Measurements from ENCODE around the gene CEP41.
"Not testable (repeated sequence)": the region's sequence is repeated elsewhere in the genome, so short reads cannot be mapped to it uniquely, and the experiment has no call there.

The CEP41 gene

DNA sequence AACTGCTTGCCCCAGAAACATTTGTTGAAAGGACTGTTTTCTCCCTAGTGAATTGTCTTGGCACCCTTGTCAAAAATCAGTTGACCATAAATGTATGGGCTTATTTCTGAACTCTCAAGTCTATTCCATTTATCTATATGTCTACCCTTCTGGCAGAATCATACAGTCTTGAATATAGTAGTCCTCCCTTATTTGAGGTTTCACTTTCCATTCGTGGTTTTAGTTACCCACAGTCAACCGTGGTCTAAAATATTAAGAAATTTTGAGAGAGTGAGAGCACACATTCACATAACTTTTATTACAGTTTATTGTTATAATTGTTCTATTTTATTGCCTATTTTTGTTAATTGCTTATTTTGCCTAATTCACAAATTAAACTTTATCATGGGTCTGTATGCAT is 17.4 kb upstream of the CEP41 start:
- DNase-seq = peak in 1 of 2 donors; percentile 35

DNA sequence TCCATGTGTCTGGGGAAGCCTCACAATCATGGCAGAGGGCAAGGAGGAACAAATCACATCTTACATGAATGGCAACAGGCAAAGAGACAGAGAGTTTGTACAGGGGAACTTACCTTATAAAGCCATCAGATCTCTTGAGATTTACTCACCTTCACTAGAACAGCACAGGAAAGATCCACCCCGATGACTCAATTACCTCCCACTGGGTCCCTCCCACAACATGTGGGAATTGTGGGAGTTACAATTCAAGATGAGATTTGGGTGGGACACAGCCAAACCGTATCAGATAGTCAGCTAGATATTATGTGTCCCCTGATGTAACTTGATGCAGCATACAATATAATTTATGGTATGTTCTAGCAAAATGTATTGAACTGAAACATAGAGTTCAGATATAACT is 14.1 kb upstream of the CEP41 start:
- DNase-seq = no peak

DNA sequence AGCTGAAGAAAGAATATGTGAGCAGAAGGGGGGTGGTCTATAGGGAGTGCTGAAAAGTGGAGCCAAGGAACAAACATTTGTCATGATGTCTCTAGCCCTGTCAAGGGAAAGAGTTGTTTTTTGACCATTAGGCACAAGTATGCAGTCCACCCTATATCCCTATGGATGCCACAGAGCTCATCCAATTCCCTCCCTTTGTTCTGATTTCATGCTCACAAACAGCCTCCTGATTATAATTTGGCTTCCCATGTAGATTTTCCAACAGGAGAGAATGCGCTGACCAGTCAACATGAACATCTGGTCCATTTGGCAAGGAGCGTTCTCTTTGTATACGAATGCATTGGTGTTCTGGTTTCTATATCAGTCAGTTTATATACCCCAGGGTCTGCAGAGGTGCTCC is 12.1 kb upstream of the CEP41 start:
- DNase-seq = no peak

DNA sequence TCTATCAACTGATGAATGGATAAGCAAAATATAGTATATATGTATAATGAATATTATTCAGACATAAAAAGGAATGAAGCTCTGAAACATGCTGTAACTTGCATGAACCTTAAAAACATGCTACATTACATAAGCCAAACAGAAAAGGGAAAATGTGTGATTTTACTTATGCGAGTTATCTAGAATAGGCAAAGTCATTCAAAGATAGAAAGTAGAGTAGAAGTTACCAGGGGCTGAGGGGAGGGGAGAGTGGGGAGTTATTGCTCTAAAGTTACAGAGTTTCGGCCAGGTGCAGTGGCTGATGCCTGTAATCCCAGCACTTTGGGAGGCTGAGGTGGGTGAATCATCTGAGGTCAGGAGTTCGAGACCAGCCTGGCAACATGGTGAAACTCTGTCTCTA is 10.5 kb upstream of the CEP41 start:
- not testable (repeated sequence) for DNase-seq

DNA sequence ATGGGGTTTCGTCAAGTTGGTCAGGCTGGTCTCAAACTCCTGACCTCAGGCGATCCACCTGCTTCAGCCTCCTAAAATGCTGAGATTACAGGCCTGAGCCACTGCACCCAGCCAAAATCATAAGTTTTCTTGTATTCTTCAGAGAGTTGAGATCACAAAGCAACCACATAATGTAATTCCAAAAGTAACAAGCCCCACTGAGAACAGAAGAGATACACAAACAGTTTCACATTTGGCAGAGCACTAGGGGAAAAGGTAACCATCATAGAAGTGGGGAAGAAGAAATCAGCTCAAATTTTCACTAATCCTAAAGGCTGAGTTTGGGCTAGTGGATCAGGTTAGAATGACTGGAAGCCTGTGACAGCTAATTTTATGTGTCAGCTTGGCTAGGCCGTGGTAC is 5.4 kb upstream of the CEP41 start:
- no peak for DNase-seq

DNA sequence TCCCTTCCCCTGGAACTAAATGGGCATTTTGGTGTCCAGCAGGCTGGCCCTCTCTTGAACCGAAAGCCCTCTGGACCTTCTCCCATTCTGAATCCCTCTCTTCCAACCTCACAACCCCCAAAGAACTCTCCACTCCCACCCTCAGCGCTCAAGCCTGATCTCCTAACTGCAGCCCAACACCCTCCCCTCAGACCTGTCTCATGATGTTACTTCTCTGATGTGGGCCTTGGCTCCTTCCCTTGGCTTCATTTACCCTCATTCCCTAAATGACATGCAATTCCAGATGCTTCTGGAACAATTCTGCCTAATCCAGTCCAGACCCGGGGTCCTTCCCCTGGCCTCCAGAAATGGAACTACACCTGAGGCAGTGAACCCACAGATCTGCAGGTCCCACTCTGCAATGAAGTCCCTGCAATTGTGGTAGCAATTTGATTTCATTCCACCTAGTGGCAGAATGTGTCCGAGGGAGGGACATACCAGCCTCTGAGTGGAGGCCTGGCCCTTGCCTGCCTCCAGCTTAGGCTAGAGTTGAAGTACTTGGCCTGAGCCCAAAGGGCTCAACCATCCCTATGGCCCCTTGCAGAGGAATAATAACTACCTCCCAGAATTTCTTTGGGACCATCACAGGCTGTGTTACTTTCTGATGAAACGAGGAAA is 4.1 kb upstream of the CEP41 start:
- DNase-seq = no peak

DNA sequence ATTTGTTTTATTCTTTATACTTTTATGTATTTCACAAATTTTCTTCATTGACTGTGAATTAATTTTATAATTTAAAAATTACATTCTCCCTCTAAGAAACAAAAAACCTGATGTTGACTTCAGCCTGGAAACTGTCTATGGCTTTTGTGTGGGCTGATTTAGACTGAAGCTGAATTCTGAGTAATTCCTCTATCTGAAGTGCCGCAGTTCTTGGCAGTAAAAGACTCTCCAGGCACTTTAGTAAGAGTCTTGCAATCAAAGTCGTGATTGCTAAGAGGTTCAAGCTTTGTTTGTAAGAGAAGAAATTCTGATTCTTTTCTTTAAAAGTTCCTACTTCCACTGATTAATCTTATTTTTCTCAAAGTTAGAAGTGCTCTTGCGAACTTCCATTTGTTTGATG is 3.4 kb upstream of the CEP41 start:
- no peak for DNase-seq

DNA sequence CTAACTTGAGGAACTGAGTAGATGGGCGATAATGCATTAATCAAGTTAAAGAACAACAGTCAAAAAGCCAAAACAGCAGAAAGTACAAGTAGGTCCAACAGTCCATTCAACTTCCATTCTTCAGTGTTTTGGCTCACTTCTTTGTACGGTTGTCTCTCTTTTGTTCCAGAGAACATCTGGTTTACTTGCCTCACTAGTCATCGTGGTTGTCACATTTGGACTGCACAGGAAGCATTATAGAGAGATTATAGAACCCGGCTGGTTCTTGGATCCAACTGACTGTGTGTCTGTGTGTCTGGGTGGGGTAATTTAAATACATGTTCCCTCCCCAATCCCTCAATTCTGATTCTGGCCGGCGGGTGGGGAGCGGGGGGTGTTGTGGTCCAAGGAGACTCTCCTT is 1.8 kb upstream of the CEP41 start:
- no peak for DNase-seq

DNA sequence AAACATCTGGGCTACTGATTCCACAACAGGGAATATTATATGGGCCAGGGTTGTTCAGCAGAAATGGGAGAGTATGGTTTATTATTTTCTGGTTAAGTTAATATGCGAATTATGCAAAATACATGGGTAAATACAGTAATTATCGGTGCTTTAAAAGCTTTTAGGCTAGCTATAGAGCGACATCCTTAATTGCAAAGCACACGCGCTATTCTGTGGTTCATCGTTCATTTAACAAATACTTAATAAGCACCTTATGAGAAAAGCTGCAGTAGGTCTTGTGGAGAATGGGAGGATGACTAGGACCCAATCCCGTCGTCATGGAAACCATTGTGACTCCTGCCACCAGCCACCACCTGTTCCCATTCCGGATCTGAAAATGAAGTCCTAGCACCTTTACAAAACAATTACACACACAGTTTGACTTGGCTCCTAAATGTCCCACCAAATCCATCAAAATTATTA is 623 bp upstream of the CEP41 start:
- DNase-seq = no peak

DNA sequence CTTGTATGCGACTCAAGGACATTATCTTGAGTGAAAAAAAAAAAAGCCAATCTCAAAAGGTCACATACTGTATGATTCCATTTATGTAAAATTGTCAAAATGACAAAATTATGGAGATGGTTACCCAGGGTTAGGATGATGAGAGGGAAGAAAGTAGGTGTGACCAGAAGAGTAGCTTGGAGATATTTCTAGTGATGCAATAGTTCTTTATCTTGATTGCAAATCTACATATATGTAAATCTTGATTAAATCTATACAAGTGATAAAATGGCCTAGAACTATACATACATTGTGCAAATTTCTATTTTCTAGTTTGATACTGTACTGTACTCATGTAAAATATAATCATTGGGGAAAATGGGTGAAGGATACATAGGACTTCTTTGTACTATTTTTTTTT is 4.6 kb downstream of the CEP41 start:
- DNase-seq = no peak

DNA sequence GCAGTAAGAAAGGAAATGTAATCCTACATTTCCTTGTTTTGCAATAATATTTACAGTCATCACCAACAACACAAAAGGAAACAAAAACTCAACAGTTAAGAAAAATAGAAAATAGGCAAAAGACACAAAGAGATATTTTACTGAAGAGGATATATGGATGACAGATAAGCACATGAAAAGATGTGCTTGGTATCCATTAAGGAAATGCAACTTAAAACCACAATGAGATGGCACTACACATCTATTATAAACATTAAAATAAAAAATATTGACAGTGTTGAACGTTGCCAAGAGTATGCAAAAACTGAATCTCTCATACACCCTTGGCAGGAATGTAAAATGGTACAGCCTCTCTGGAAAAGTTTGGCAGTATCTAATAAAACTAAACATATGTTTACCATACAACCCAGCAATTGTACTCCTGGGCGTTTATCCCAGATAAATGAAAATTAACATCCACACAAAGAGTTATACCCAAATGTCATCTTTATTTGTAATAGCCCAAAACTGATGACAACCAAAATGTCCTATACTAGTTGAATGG is 5.4 kb downstream of the CEP41 start:
- no peak for DNase-seq

DNA sequence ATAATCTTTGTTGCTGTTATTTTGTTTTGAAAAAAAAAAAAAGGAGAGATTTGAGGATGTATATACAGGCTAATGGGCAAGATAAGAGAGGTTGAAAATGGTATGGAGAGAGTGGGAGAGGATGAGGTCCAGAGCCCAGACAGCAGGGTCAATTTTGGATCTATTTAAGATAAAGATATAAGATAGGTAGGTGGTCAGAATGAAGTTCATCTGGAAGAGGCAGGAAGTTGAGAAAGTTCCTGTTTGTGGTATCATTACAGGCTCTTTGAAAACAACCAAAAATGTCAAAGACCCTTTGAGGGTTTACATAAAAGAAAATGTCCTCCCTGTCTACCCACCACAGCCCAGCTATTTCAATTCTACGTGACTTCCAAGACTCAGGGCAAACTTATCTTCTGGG is 7.5 kb downstream of the CEP41 start:
- no peak for DNase-seq

DNA sequence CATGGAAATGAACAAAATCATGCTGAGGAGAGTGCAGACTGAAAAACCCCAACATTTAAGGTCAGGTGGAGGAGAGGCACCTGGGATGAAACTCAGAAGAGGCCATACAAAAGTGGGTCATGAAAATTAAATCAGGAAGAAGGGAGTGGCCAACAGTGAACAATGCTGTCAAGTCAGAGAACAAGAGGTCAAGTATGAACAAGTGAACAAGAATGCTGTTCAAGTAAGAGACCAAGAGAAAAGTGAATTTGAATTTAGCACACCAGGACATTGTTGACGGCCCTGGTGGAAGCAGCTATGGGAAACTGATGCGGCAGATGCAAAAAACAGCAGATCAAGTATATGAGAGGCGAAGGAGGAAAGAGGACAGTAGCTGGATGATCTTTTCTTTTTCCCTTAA is 7.9 kb downstream of the CEP41 start:
- no peak for DNase-seq

DNA sequence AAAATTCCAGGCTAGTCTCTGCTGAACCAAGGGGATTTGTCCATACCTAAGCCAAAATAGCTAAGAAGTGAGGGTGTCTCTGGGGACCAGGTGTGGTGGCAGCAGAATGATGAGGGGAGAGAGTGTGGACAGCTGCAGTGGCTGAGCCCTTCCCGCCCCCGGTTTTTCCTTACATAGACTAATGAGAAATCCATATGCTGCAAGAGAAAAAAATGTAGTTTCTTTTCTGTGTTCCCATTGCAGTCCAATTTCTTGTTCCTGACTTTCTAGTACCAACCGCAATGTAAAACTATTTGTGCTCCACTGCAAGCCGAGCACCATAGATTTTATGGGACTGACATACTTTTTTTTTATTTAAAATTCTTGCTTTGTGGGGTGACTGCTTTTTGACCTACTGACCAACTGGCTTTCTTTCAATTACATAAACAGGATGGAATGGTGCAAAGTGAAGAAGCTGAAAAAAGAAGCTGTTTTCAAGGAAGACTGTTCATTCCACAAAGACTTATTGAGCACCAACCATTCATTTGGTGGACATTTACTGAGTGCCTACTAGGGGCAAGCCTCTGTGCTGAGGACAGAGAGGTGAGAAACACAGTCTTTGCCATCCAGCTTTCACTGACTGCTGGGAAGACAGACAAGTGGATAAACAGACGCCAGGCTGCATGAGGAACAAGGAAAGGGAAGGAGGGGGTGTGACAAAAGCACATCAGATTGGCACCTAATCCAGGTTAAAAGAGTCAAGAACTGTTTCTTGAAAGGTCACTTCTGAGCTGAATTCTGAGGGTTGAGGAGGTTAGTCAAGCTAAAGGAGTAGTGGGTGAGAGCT is 9.8 kb downstream of the CEP41 start:
- DNase-seq = no peak

DNA sequence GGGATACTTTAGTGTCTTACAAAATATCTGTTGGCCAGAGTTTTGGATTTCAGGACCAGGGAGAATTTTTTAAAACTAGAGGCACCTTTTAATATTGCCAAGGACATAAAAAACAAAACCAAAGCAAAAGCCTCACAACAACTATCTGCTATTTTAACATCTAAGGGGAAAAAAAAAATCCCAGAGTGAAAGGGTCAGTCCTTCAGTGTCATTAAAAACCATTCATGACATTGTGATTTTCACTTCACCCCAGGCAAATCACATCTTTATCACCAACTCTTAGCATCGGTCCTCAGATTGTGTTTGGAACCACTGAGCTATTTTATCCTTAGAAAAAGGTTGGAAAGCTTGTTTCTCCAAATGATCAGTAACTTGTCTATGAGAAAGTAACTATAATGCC is 10.7 kb downstream of the CEP41 start:
- no peak for DNase-seq

DNA sequence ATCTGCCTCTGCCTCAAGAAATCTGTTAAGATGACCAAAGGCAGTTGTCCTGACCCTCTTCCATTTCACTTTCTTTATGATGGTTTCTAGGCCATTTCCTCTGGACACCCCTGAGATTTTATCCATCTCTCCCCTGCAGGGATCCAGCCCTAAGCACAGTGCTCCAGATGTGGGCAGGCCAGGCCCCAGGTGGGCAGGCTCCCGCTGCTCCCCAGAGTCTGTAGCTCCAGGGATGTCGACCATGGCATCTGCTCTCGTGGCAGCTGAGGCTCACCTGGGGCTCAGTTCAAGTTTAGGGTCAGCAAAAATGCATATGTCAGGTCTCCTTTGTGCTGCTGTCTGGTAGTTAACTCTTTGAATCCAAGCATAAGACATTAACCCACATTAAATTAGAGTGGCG is 11.8 kb downstream of the CEP41 start:
- no peak for DNase-seq

DNA sequence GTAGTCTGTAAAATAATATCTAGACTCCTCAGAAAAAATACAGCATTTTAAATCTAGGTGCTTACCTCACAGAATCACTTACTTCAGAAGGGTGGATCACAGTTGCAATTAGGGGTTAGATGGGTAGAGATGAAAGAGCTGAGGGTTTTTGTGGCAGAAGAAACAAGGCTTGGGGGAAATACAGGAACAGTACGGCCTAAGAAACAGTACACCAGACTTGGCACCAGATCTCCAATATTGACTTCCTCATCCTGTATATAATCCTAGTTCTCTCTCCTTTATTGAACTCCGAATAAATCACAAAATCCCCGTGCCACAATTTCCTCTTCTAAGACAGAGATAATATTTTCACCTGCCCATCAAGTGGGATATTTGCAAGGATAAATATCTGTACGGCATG is 14.3 kb downstream of the CEP41 start:
- peak in 1 of 2 donors; percentile 12 for DNase-seq

DNA sequence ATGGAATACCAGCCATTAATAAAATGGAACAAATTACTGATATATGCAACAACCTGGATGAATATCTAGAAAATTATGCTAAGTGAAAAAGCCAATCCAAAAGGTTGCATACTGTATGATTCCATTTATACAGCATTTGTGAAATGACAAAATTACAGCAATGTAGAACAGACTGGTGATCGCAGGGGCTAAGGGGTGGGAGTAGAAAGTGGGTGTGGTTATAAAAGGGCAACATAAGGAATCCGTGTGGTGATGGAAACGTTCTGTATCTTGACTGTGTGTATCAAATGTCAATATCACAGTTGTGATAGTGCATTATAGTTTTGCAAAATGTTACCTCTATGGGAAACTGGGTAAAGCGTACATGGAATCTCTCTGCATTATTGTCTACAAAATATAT is 15.0 kb downstream of the CEP41 start:
- DNase-seq = no peak

DNA sequence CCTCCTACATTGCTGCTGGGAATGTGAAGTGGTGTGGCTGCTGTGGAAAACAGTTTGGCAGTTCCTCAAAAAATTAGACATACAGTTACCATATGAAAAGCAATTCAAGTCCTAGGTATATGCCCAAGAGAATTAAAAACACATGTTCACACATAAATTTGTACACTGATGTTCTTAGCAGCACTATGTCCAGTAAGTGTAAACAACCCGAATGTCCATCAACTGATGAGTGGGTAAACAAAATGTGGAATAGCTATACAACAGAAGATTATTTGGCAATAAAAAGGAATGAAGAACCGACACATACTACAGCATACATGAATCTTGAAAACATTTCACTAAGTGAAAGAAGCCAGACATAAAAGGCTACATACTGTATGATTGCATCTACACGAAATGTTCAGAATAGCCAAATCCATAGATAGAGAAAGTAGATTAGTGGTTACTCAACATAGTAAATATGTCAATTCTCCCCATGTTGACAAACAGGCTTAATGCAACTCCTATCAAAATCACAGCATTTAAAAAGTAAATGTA is 17.2 kb downstream of the CEP41 start:
- no peak for DNase-seq

DNA sequence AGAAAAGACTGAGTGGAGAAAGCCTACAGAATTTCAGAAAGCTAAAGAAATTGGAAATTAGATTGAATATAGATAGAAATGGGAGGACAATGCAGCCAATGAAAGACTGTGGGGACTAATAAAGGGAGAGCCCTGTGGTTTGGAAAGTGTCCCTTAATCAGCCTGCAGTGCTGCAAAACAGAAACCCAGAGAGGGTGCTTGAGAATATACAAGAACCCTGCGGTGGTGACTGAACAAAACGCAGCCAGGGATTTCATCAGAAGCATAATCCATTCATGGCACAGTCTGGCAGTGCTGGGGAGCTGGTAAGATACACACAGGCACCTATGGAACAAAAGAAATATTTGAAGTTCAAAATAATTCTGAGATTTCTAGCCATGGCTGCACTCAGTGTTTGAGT is 19.1 kb downstream of the CEP41 start:
- no peak for DNase-seq

DNA sequence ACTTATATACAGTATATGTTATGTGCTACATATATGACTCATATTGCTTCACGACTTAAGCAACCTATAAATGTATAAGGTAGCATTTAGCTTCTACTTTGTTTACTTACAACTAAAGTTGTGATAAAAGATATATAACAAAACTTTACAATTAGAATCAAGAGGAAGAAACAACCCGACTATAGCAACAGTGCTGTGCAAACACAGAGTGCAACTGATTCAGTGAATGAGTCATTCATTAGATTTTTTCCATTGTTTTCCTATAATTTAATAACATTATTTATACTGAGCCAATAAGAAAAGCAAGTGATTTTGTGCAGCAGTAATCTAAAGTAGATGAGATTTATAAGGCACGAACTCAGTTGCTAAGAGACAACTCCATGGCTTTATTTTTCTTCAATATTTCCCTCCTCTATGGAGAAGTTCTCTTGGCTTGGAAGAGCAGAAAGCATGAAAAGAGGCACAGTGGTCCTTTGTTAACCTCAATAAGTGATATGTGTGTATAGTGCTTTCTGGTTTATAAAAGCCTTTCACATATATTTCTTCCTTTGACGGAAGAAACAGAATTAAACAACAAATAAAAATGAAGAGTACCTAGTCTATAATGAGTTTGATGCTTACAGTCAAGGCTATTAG is 19.8 kb downstream of the CEP41 start:
- DNase-seq = no peak

DNA sequence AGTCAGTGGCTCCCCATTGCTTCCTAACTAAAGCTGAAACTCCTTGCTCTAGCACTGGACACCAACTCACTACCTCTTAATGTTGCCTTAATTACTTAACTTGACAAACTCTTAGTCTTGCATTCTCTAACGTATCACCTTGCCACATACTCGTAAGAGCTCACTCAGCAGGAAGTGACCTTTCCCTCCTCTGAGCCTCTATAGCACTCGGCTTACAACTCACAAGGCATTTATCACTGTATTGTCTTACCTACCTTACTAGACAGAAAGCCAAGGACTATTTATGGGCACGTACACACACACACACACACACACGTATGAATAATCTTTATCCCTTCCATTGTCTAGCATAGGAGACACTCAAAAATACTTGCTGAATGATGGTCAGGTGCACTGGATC is 21.2 kb downstream of the CEP41 start:
- no peak for DNase-seq

DNA sequence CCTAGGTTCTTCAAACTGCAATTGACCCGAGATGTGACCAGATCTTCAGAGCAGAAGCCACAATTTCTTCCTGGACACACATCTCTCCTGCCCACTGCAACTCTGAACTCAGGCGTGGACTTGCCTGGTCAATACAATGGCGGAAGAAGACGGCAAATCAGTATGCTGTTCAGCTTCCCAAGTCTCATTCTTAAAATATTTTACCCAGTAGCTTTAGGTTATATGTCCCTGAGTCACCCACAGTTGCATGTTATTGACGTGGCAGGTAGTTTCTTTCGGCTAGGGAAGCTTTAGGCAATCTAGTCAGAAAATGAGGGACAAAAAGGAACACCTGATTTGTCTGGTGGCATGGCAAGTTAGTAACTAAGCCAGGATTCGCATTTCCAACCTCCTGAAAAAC is 22.5 kb downstream of the CEP41 start:
- DNase-seq = no peak

DNA sequence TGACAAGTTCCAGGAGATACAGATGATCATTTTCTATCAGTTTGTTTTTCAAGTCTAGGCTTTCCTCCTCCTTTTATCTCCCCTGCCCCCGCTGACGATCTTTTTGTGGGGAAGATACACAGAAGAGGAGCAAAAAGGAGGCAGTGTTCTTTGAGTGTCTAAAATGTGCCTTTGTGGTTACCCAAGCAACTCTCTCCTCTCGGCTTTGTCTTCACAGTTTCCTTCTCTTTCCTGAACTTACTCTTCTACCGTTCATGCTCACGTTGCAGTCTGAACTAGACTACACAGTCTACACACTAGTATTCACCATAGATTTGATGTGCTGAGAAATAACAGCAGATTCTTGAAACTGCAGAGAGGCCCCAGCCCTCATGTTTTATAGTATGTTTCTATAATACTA is 23.6 kb downstream of the CEP41 start:
- no peak for DNase-seq

Measured in CD4-positive, alpha-beta T cell treated with Interferon alpha-2 for 1 hour (primary cell).